Smooth muscle cell (in vitro differentiated cells): ENCODE measurements around the gene PPFIBP1. TPM values are rescaled to one million over a fixed set of nuclear protein-coding genes. Genes with fewer than 3 reads are reported as not detected.
A peak's percentile ranks its signal among the peaks of the same experiment; 100 is the strongest.
"Not testable (repeated sequence)": the region's sequence is repeated elsewhere in the genome, so short reads cannot be mapped to it uniquely, and the experiment has no call there.

ENCODE experiments used
- DNase-seq: peaks from one replicate; lab custom pipeline; 2025; ENCODE audit not compliant: unreplicated experiment; lab: John Stamatoyannopoulos, UW
- H2AFZ ChIP-seq: fragments of 200-600 bp; sonication (generic); 2 replicates; pipeline ENCODE4 v1.6.0; 2016; ENCODE audit warnings: antibody characterized with exemption, low read depth, mild to moderate bottlenecking
- H3F3A ChIP-seq: fragments of 200-600 bp; sonication (generic); 2 replicates; pipeline ENCODE4 v1.6.0; 2017; ENCODE audit warnings: antibody characterized with exemption, low read depth
- H3K27ac ChIP-seq: fragments of 200-600 bp; sonication (generic); 2 replicates; pipeline ENCODE4 v1.5.1; 2016; ENCODE audit warnings: low read depth, mild to moderate bottlenecking
- H3K27me3 ChIP-seq: fragments of 200-600 bp; sonication (generic); 2 replicates; pipeline ENCODE4 v1.6.1; 2016; ENCODE audit warnings: low read depth, mild to moderate bottlenecking
- H3K36me3 ChIP-seq: fragments of 200-600 bp; sonication (generic); 2 replicates; pipeline ENCODE4 v1.5.1; 2016; ENCODE audit warnings: low read depth
- H3K4me1 ChIP-seq: fragments of 200-600 bp; sonication (generic); 2 replicates; pipeline ENCODE4 v1.5.1; 2016; ENCODE audit warnings: low read depth
- H3K4me2 ChIP-seq: fragments of 200-600 bp; sonication (generic); 2 replicates; pipeline ENCODE4 v1.6.0; 2016; ENCODE audit warnings: mild to moderate bottlenecking
- H3K4me3 ChIP-seq: fragments of 200-600 bp; sonication (generic); 2 replicates; pipeline ENCODE4 v1.5.1; 2016; ENCODE audit warnings: mild to moderate bottlenecking
- H3K79me2 ChIP-seq: fragments of 200-600 bp; sonication (generic); 2 replicates; pipeline ENCODE4 v1.6.0; 2016; ENCODE audit warnings: low read depth, mild to moderate bottlenecking
- H3K9ac ChIP-seq: fragments of 200-600 bp; sonication (generic); 2 replicates; pipeline ENCODE4 v1.6.0; 2016; ENCODE audit warnings: low read depth
- H3K9me3 ChIP-seq: fragments of 200-600 bp; sonication (generic); replicated peaks from 2 replicates; pipeline ENCODE4 v1.5.1; 2016; ENCODE audit warnings: low read depth
- H4K20me1 ChIP-seq: fragments of 200-600 bp; sonication (generic); 2 replicates; pipeline ENCODE4 v1.6.0; 2016; ENCODE audit warnings: low read depth
- WGBS: methylation state at CpG from one replicate; pipeline ENCODE4 v1.1.7; 2016; ENCODE audit warnings: low lambda C conversion rate; 5-methylcytosine and 5-hydroxymethylcytosine counted together
- polyA plus RNA-seq: library from polyadenylated mRNA; unstranded; fragments of >200 nt; fragmentation: Nextera tagmentation; extraction: Ambion mirVana; gene quantifications from 2 replicates; pipeline ENCODE4 v1.2.1, GENCODE V29; 2016
- total RNA-seq: library from RNA; depleted of rRNA; stranded (reverse); fragments of >200 nt; gene quantifications from 2 replicates; pipeline ENCODE4 v1.2.3, GENCODE V29; 2014
- TF ChIP-seq, protein P1 (sequence below): fragments of 200-600 bp; sonication (generic); IDR thresholded peaks from 2 replicates; pipeline ENCODE4 v1.5.1; 2017; ENCODE audit warnings: borderline replicate concordance, mild to moderate bottlenecking, antibody characterized with exemption; ENCODE audit not compliant: insufficient read depth, poor library complexity, severe bottlenecking

Gene PPFIBP1
- total and polyA plus RNA-seq, 2 experiments from 2014 or later = 45.7 to 150 TPM

- Histone ChIP-seq H3K4me2 (peak overlapping the region; percentile 75), H3K9ac (peak overlapping the region; percentile 69), H2AFZ (no peak overlapping the region), H3K4me3 (no peak overlapping the region), H4K20me1 (peaks cover 55% of the 10 kb centered on the region), H3K4me1 (peaks cover 26% of the 10 kb centered on the region), H3F3A (peaks cover 19% of the 10 kb centered on the region), H3K27me3 (no peaks in the 10 kb centered on the region), H3K79me2 (peaks cover 92% of the 10 kb centered on the region), H3K27ac (peak overlapping the region; percentile 94), H3K9me3 (no peaks in the 10 kb centered on the region), H3K36me3 (no peaks in the 10 kb centered on the region)
- no peak for DNase-seq
- TF ChIP-seq, protein P1, sequence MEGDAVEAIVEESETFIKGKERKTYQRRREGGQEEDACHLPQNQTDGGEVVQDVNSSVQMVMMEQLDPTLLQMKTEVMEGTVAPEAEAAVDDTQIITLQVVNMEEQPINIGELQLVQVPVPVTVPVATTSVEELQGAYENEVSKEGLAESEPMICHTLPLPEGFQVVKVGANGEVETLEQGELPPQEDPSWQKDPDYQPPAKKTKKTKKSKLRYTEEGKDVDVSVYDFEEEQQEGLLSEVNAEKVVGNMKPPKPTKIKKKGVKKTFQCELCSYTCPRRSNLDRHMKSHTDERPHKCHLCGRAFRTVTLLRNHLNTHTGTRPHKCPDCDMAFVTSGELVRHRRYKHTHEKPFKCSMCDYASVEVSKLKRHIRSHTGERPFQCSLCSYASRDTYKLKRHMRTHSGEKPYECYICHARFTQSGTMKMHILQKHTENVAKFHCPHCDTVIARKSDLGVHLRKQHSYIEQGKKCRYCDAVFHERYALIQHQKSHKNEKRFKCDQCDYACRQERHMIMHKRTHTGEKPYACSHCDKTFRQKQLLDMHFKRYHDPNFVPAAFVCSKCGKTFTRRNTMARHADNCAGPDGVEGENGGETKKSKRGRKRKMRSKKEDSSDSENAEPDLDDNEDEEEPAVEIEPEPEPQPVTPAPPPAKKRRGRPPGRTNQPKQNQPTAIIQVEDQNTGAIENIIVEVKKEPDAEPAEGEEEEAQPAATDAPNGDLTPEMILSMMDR = no peak
- 1% methylated on average over 5 of the region's 5 CpGs for WGBS
These were observed 18.6 kb downstream of the PPFIBP1 start for GRCh38 chr12:27542628-27543027.

GRCh38 chr12:27544858-27545257 lies 20.9 kb downstream of the PPFIBP1 start:
- not testable (repeated sequence) for H3K4me2 ChIP-seq, H3K27ac ChIP-seq, H3K27me3 ChIP-seq, H3K4me3 ChIP-seq, DNase-seq, H3K36me3 ChIP-seq, H2AFZ ChIP-seq, H3K9me3 ChIP-seq, H3K9ac ChIP-seq
- peaks cover 84% of the 10 kb centered on the region for H3K79me2 ChIP-seq
- H3K4me1 ChIP-seq = peaks cover 30% of the 10 kb centered on the region
- H4K20me1 ChIP-seq = peaks cover 43% of the 10 kb centered on the region
- WGBS = 95% methylated on average over 1 of the region's 1 CpG
- H3F3A ChIP-seq = peaks cover 31% of the 10 kb centered on the region

DNA sequence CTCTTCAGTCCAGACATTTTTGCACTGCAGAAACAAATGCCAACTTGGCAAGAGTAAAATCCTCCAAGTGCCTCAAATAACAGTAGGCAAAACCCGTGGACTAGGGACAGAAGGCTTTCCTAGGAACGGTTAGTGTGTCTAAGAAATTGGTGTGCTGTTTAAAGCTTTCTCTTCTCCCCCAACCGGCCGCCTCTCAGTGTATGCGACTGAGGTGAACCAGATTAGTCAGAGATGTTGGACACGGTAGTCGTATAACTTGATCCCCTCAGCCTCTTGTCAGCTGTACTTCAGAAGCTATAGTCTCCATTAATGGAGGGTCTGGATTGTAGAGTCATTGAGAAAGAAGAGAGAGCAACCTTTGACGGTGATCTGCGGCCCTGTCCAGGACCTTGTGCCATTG lies 21.7 kb downstream of the PPFIBP1 start:
- WGBS = 61% methylated on average over 9 of the region's 9 CpGs
- peaks cover 38% of the 10 kb centered on the region for H3F3A ChIP-seq
- peaks cover 36% of the 10 kb centered on the region for H3K4me1 ChIP-seq
- H3K4me3 ChIP-seq = no peak overlapping the region
- H3K9me3 ChIP-seq = no peaks in the 10 kb centered on the region
- H4K20me1 ChIP-seq = peaks cover 44% of the 10 kb centered on the region
- no peaks in the 10 kb centered on the region for H3K27me3 ChIP-seq
- no peaks in the 10 kb centered on the region for H3K36me3 ChIP-seq
- DNase-seq = no peak
- peaks cover 83% of the 10 kb centered on the region for H3K79me2 ChIP-seq
- H3K27ac ChIP-seq = peak overlapping the region; percentile 54
- TF ChIP-seq, protein P1 = no peak
- no peak overlapping the region for H3K4me2 ChIP-seq
- H2AFZ ChIP-seq = no peak overlapping the region
- no peak overlapping the region for H3K9ac ChIP-seq

DNA sequence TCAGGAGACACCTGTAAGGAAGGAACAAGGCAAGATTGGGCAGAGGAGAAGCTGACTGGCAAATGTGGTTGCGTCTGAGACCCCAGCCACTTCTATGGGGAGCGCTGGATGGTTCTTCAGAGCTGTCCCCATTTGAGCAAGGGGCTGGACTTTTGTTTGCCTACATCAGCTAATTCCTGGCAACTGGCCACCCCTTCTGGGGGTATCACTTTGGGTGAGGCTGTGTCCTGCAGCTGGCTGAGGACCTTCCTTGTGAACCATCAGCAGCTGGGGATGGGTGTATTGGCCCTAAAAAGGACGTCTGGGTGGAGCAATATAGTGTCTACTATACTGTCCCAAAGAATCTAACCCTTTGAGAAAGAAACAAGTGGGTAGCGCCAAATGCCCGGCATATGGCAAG lies 23.6 kb downstream of the PPFIBP1 start:
- Histone ChIP-seq H3K4me3 (no peak overlapping the region), H3F3A (peaks cover 35% of the 10 kb centered on the region), H3K9ac (no peak overlapping the region), H3K27me3 (no peaks in the 10 kb centered on the region), H3K36me3 (no peaks in the 10 kb centered on the region), H3K4me2 (no peak overlapping the region), H3K4me1 (peaks cover 22% of the 10 kb centered on the region), H3K27ac (peak overlapping the region; percentile 88), H3K9me3 (no peaks in the 10 kb centered on the region), H2AFZ (no peak overlapping the region), H3K79me2 (peaks cover 84% of the 10 kb centered on the region), H4K20me1 (peaks cover 45% of the 10 kb centered on the region)
- 94% methylated on average over 5 of the region's 5 CpGs for WGBS
- TF ChIP-seq, protein P1 = no peak
- no peak for DNase-seq
